Smooth muscle cell of the brain vasculature (primary cell): ENCODE measurements around the gene GPC5.

Experiments
- DNase-seq: peaks from one replicate; pipeline ENCODE4 v3.0.0-alpha.2; 2012; ENCODE audit warnings: low read depth, low spot score

Gene GPC5

DNA sequence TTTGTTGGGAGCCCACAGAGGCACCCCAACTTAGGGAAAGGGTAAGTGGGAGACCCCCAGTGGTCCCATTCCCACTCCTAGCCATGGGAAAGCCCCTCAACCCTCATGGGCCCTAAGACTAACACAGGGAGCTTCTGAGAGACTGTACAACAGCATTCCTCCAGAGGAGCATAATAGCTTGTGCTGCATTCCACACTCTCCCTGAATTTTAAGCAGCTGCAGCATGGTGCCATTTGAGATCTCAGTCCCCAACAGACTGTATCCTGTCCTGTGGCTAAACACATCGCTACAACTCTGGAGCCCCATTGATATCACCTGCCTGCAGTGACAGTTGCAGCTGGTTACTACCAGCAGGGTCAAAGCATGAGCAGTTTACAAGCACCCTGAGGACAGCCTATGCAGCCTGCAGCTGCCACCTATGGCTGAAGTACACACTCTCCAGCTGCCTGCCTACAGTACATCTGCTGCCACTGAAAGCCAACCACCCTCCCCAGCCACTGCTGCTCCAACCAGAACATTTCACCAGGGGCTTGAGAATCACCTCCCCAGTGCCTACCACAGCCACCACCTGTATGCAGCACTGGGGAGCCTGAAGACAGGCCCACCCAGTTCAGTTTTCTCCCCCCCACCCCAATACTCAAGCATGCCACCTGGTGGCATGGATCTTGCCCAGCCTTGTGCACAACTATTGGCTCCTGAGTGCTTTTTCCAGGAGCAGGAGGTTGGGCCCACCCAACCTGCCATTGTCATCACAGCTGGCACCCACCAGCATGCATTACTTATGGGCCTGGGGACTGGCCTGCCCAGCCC, 557.3 kb downstream of the GPC5 start:
- no peak for DNase-seq

DNA sequence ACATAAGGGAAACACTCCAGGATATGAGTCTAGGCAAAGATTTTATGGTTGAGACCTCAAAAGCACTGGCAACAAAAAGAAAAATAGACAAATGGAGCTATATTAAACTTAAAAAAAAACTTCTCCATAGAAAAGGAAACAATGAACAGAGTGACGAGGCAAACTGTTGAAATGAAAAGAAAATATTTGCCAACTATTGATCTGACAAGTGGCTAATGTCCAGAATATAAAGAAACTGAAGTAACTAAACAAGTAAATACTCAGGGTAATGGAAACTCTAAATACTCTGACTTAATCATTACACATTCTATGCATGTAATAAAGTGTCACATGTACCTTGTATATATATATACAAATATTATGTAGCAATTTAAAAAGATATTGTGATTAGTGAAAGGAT, 562.5 kb downstream of the GPC5 start:
- no peak for DNase-seq

DNA sequence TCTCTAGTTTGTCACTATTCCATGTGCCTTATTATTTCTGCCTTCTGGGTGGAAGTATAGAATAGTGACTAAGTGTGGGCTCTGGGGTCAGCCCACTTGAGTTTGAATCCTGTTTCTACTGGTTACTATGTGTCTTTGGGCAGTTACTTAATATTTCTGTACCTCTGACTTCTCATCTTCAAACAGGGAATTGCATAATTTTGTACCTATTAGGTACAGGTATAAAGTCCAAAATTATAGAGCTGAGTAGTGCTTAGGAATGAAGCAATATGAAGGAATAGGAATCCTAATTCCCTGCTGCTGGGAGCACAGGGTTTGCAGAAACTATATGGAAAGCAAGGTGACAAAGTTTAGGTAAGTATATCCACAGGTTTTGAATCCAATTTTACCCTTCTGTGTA, 564.5 kb downstream of the GPC5 start:
- no peak for DNase-seq

GRCh38 chr13:91965511-91965910, 567.1 kb downstream of the GPC5 start:
- no peak for DNase-seq

- no peak for DNase-seq
These were observed 580.1 kb downstream of the GPC5 start for GRCh38 chr13:91978571-91978970.

GRCh38 chr13:91986761-91987483, 588.5 kb downstream of the GPC5 start:
- DNase-seq: no peak

DNA sequence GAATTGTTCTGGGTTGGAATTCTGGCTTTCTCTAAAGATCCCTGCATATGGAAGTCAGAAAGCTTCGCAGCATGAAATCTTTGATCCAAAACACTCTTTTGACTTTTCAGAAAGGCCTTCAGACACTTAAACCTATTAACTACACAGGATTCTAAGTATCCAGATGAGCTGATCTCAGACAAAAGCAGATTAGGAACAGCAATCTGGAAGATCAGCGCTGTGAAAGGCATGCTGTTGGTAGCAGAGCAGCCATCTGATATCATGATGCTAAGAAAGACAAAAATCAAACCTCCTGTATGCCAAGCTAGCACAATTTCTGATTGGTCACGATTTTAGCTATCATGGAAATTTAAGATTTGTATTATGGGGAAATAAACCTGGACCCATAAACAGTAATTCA, 589.9 kb downstream of the GPC5 start:
- DNase-seq: no peak

- no peak for DNase-seq
These were observed 614.4 kb downstream of the GPC5 start for GRCh38 chr13:92012787-92013186.

- DNase-seq: no peak
These were observed 619.3 kb downstream of the GPC5 start for GRCh38 chr13:92017737-92018136.

GRCh38 chr13:92028695-92029094, 630.3 kb downstream of the GPC5 start:
- no peak for DNase-seq

DNA sequence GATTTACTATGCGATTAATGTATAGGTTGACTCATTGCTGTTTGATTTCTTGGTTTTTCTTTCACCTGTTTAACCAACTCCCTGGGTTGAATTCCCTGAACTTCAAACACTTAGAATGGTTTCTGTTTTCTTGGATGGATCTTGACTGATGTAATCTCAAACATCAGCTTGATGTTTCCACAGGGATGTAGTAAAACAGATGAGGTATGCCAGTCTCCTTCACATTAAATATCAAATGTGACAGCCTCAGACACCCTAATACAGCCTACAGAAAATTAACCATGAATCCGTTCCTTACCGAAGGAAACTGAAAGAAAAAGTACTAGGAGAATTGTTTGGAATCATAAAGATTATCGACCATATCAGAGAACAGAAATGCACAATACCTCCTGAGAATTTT, 631.2 kb downstream of the GPC5 start:
- no peak for DNase-seq

GRCh38 chr13:92038905-92039304, 640.5 kb downstream of the GPC5 start:
- no peak for DNase-seq

GRCh38 chr13:92042522-92042921, 644.1 kb downstream of the GPC5 start:
- no peak for DNase-seq

DNA sequence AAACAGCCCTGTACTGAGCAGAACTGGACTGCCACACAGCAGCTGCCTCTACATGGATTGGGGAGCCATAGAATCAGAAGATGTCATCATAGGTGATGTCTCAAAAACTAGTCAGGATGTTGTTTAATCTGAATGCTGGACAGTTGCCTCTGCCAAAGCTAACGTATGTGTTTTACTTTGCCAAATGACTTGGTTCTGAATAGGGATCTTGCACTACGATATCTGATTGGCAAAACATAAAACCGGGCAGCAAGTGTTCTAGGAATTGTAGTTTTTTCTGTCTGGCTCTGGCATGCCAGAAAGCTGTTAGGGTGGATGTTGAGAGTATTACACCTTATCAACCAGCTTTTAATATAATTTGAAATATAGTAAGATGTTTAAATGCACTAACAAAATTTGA, 645.9 kb downstream of the GPC5 start:
- no peak for DNase-seq

GRCh38 chr13:92054389-92054788, 656.0 kb downstream of the GPC5 start:
- DNase-seq: no peak

DNA sequence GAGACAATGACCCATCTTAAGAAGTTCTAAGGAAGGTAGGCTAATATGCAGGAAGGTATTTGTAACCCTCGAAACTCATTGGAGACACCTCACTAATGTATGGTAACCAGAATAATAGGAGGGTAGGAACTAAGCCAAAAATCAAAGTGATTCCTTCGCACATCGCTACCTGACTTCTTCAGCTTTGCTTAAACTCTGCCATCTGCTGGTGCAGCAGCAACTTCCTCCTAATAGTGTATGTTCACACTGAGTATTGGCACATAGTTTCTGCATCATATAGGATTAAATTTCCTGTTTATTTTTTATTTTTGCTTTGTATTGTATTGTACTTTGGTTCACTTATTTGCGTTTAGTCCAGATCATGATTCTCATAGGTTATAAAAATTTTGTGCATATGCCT, 676.2 kb downstream of the GPC5 start:
- DNase-seq: no peak

DNA sequence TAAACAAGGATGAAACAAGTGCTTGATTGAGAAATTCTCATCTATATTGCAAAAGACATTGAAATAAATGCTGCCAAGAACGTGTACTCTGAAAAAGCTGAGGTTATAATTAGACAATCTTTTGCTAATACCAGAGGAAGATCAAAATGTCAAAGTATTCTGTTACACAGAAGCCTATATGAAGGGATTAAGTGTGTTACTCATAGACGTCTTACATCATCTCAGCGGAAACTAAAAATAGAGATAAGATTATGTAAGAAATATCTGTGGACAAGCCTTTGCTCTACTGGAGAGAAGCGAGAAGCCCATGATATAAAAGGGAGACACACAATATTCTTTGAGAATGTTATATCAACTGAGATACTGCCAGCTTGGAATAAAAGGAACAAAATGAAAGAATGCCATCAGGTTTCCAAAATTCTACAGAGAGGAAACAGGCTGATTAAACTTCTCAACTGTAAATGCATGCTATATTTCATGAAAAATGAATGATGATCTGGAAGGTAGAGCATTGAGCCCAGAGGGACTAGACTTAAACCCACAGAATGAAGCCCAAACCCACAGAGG, 699.0 kb downstream of the GPC5 start:
- no peak for DNase-seq

- DNase-seq: no peak
These were observed 703.4 kb downstream of the GPC5 start for GRCh38 chr13:92101801-92102200.

DNA sequence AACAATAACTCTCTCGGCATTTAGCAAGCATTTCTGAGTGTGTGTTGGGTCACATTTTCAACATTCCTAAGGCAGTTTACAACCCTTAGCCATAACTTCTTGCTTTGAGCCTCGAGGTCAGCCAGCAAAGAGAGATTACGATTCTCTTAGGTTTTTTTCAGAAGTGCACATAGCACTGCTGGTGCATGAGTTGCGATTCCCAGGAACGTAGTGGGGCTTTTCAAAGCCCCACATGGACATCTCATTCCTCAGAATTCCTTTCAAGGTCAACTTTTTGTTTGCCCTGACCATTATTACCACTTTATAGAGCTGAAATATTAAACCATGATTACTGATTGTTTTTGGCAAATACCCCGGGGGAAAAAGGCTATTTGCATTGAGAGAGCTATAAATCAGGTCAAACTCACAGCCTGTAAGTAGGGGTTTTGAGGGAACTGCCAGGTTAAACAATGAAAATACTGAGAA, 705.3 kb downstream of the GPC5 start:
- DNase-seq: no peak

GRCh38 chr13:92122186-92122853, 723.9 kb downstream of the GPC5 start:
- DNase-seq: no peak

DNA sequence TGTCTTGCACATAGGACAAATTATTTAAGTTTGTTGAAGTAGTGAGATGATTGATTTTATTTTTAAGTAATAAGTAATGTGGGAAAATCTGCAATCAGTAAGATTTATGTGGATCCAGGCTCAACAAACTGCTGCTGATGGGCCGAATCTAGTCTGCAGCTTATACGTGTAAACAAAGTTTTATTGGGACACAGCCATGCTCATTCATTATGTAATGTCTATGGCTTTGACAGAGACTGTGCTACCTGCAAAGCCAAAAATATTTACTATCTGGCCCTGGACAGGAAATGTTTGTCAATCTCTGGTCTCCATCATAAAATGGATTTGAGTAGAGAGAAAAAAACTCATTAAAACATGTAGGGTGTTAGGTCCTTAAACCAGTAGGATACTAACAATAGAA, 728.0 kb downstream of the GPC5 start:
- no peak for DNase-seq

- DNase-seq: no peak
These were observed 737.1 kb downstream of the GPC5 start for GRCh38 chr13:92135509-92135908.
